GM21381 (cell line): ENCODE measurements around the gene UQCR10.

Experiments used
- ATAC-seq: cut with Tn5 transposase; IDR thresholded peaks from one replicate; pipeline ENCODE4 v1.9.1; 2021; ENCODE audit warnings: mild to moderate bottlenecking, moderate library complexity; ENCODE audit not compliant: unreplicated experiment

UQCR10 gene

DNA sequence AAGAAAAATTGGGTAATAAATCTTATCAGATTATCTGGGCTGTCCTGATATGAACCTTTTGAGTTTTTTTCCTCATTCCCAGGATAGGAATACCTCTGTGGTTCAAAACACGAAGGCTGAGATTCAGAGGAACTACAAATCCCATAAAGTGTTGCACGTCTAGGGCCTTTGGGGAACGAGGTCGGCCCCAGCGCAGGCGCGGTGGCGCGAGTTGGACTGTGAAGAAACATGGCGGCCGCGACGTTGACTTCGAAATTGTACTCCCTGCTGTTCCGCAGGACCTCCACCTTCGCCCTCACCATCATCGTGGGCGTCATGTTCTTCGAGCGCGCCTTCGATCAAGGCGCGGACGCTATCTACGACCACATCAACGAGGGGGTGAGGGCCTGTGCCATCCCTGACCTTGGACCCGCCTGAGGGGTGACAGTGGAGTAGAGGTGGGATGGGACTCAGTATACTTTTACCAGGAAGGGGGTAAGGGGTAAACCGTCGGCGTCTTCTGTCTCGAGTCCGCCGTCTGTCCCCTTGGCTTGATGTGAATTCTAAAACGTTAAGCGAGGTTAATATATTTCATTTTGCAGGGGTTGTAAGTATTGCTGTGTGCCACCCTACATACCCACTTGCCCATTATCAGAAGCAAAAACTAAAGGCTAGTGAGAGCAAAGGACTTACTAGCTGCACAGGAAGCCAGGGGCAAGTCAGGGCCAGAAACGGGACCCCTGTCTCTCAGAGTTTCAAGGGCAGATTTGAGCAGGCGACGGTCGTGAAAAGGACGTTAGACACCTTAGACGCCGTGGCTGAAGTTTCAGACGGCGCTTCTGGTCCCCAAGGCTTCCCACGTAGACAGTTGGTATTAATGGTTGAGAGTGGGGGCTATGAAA lies at the start of gene UQCR10:
UQCR10 (plus strand) TSS at position 199 of the 881 bp plus-strand sequence; CDS start at position 229, 30 bp downstream.
- peak; percentile 66 for ATAC-seq

DNA sequence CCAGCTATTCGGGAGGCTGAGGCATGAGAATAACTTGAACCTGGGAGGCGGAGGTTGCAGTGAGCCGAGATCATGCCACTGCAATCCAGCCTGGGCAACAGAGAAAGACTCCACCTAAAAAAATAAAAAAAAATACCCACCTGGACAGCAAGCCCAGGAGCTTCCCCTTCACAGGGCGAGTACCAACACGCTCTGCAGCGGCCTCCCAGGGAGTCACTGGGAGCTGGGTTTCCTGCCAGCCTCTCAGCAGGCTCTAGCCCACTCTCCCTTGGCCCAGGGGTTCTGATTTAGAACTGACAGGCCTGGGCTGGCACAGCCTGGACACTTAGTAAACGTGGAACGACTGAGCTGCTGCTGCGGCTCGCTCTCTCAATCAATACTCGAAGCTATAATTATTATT lies 49.4 kb upstream of the UQCR10 start:
- no peak for ATAC-seq

DNA sequence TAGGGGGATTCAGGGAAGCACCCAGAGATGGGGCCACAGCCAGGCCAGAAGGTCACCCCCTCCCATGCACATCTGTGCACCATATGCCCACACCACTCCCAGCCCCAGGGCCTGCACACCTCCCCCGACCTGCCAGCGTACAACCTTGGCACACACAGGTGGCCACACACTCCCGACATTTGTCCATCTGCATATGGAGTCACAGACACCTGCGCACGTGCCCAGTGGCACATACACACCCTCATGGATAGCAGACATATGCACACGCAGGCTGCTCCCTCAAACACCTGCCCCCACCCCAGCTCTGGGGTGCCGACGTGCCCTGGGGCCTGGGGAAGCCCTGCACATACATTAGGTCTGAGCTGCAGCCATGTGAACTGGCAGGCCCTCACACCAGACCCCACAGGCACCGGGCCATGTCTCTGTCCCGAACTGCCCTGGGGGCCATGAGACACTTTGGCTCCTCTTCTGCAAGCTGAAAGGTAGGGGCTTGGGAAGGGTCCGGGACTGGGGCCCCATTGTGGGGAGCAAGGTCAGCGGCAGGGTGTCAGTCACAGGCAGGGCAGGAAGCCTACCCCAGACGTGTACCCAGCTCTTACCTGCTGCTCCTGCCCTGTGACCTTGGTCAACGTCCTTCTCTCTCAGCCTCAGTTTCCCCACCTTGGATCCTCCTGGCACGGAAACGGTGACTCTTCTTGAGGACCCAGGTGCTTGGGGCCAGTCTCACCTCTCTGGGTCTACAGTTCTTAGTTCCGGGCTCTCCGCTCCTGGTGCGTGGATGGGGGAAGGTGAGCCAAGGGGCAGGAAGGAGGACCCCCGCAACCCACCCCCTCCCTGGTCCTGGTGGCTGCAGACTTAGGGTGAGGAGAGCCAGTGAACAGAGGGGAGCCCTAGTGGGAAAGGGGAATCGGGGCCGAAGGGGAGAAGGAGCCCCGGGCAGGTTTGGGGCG lies 47.9 kb upstream of the UQCR10 start:
- ATAC-seq = no peak

DNA sequence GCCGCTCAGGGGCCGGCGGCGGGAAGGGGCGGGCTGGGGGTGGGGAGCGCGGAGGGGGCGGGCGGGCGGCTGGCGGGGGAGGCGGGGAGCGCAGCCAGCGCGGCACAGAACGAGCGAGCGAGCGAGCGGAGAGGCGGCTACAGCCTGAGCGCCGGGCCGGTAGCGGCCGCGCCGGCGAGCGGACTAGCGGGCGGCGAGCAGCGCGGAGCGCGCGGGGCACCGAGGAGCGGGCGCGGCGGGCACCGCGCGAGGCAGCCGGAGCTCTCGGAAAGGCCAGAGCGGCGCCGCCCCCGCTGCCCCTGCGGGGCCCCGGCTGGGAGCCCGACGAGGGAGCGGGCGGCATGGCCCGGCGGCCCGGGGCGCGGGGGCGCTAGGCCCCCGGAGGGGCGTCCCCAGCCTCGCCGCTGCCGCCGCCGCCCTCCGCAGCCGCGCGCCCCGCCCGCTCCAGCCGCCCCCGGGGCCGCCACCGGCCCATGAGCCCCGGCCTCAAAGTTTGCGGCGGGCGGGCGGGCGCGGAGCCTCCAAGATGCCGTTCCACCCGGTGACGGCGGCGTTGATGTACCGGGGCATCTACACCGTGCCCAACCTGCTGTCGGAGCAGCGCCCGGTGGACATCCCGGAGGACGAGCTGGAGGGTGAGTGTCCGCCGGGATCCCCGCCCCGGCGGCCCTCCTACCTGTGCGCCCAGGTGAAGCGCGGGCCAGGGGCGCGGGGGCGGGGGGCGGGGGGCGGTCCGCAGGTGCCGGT lies 47.1 kb upstream of the UQCR10 start, which contains the start of gene CABP7:
CABP7 (plus strand) TSS at position 105 of the 747 bp plus-strand sequence; CDS start at position 527, 422 bp downstream.
- no peak for ATAC-seq

DNA sequence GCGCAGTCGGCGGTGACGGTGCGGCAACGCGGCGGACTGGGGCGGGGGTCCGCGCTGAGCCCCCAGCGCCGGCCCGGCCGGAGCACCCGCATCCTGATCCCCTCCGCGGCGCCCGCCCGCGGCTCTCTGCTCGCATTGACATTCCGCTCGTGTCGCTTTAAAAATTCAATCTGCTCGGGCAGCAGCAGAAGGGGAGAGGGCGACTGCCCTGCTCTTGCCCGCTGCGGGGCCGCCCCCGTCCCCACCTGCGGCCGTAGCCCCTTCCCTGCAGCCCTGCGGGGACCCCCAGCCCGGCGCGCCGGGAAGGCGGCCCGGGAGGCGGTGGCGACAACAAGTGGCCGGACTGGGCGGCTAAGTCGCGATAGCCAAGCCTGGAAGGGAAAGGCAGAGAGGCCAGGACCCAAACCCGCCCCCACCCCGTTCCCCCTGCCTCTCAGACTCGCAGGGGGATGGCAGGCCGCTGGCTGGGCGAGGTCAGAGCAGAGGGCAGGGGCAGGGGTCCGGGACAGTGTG lies 46.3 kb upstream of the UQCR10 start:
- ATAC-seq = no peak

DNA sequence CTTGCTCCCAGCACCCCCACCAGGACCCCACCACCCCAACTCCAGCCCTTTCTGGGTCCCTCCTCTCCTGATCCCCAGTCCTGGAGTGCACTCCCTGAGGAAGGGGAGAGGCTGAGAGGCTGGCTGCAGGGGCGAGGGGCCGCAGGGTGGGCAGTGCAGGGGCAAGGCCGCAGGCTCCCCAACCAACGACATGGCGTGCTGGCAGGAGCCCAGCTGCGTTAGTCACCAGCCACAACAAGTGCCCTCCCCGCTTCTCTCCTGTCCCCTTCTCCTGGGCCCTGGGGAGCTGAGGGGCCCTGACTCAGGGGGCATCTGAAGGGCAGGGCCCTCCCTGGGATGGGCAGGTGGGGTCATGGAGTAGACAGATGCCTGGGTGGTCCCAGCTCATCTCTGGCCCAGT lies 45.0 kb upstream of the UQCR10 start:
- no peak for ATAC-seq

DNA sequence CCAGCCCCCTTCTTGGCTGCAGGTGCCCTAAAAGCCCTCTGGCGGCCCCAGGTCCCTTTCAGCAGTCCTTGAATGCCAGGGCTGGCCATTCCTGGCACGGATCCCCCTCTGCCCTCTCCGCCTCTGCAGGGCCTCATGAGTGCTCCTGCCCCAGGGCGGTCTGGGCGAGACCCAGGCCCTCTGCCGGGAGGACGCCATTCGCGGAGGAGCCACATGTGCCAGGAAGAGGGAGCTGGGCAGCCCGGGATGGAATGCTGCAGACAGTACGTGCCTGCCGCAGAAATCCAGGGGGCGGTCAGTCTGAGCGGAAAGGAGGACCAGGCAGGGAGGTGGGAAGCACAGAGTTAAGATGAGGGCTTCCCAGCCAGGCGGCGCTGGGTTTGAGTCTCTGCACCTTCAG lies 44.6 kb upstream of the UQCR10 start:
- ATAC-seq = no peak

DNA sequence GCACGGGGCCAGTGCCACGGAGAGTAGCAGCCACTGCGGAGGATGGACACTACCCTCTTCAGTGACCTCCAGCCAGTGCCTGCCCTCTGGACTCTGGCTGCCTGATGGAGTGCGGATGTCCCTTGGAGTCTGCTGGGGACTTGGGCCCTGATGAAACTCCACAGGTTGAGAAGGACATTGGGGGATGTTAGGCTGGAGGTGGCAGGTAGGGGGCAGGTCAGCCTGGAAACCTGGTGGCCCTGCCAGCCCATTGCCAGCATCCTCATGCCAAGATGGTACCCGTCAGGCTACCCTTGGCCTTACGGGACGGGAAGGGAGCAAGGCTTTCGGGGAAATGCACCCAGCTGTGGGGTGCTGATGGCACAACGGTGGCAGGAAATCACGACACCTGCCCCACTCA lies 43.4 kb upstream of the UQCR10 start:
- no peak for ATAC-seq

DNA sequence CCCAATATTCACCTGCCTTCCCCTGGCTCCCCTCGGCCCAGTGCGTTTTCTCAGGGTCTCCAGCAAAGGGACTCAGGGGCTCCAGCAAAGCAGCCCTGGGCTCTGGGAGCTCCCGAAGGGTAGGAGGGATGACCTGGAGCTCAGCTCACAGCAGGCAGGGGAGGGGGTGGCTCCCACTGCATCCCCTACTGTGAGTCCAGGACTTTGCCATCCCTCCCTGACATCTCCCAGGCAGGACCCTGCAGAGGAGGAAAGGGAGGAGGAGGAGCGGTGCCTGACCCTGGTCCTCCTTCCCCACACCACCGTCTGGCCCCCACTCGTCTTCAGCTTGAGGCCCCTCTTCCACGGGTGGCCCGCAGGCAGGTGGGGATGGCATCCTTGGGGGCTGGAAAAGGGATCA lies 42.3 kb upstream of the UQCR10 start:
- ATAC-seq = no peak

DNA sequence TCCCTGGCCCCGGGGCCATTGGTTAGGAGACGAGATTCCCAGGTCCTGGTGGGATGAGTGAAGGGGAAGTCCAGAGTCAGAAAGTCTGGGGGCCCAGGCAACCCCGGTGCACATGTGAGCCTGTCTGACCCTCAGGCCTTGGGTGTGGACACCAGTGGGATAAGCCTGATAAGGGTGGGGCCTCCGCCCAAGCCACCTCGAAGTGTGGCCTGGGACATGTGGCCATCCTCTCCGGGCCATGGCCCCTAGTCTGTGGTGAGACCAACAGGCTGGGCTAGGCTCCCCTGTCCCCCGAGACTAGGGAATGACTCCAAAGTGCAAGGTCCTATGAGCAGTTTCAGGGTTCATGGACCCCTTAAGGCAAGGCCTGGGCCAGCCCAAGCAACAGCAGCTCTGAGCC lies 41.1 kb upstream of the UQCR10 start:
- no peak for ATAC-seq

DNA sequence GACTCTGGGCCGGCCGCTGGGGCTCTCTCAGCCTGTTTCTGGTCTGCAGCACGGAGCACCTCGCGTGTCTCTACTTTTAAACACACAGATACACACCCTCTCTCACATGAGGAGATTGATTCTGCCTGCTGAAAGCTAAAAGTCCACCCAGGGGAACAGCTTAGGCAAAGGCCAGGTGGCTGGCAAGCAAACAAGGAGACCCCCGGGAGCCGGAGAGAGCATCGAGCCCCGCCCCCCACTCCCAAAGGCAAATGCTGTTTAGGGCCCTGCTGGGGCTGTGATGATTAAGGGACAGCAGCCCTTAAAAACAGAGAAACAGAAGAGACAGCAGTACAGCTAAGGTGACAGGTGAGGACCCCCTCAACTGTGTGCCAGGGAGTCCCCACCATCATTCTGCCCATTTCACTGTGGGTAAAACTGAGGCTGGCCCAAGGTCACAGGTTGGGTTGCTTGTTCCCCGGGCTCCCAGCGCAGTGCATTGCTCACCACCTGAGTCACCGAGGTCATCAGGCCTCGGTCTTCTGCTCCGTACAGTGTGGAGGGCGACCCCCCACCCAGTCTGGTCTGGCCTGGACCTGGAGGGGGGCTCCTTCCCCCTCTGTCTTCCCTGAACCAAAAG lies 40.5 kb upstream of the UQCR10 start:
- ATAC-seq = no peak

DNA sequence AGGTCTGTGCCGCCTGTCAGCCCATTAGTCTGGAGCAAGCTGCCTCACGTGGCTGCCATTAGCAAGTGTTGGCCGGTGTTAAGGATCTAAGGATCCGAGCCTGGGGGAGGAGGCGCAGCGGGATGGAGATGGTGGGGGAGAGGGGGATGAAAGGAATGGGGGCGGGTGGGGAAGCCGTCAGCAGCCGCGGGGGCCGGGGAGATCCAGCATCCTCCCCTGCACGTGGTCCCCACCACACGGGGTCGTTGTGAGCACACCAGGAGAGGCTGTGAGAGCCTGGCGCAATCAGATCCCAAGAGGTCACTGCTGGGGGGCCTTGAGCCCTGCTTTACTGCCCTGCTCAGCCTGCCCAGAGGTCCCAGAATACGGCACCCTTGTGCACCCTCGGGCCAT lies 40.0 kb upstream of the UQCR10 start:
- ATAC-seq = no peak

DNA sequence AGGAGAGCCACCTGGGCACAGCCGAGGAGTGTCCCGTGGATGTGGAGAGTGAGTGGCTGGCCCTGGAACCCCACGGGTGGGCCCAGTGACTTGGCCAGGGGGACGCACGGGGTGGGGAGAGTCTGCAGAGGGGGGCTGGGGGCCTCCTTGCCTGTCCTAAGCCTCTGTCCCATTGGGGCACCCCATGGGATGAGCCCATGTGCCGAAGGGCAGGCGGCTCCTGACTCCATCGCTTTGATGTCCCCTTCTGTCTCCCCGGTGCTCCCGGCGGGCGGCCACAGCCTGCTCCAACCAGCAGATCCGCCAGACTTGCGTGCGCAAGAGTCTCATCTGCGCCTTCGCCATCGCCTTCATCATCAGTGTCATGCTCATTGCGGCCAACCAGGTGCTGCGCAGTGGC lies 38.0 kb upstream of the UQCR10 start:
- ATAC-seq = no peak

DNA sequence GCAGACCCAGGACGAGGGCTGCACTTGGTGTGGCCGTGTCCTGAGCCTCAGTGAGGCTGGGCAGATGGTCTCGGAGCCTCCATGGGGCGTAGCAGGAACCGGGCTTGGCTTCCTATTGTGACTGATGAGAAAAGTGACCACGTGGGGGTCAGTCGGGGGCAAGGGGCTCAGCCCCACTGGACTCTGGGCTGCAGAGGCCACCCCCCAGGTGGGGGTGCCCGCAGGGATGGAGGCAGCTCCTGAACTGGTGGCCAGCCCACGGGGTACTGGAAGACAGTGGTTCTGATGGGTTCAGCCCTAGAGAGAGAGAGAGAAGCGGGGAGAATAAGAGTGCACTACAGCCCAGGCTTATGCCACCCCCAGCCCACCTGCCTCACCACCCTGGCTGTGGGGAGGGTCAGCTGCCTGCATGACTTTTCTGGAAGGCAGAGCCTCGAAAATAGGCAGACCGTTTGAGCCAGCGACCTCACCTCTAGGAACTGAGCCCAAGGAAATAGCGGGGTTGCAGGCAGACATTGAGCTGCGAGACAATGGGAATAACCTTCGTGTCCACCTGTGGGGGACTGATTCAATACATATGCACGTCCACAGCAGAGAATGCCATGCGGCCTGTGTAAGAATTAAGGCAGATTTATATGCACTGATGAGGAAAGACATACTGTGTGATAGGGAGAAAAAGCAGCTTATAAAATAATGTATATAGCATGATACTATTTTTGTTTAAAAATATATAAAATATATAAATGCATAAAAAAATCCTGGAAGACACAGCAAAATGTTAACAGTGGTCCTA lies 35.9 kb upstream of the UQCR10 start:
- no peak for ATAC-seq

DNA sequence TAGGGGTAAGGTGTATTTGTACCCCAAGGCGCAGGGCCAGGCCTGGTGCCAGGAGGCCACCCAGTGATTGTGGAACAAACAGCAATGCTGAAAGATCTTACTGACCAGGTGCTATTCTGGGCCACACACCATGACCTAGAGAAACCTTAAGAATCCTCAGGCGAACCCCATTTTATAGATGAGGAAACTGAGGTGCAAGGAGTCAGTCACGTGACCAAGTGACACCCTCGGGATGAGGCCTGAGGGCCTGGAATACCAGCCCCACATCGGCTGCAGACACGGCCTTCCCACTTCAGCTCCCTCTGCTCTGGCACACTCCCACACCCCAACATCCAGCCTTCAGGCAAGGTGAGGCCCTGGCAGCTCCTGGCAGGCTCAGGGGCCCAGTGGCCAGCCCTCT lies 34.3 kb upstream of the UQCR10 start:
- ATAC-seq = no peak

DNA sequence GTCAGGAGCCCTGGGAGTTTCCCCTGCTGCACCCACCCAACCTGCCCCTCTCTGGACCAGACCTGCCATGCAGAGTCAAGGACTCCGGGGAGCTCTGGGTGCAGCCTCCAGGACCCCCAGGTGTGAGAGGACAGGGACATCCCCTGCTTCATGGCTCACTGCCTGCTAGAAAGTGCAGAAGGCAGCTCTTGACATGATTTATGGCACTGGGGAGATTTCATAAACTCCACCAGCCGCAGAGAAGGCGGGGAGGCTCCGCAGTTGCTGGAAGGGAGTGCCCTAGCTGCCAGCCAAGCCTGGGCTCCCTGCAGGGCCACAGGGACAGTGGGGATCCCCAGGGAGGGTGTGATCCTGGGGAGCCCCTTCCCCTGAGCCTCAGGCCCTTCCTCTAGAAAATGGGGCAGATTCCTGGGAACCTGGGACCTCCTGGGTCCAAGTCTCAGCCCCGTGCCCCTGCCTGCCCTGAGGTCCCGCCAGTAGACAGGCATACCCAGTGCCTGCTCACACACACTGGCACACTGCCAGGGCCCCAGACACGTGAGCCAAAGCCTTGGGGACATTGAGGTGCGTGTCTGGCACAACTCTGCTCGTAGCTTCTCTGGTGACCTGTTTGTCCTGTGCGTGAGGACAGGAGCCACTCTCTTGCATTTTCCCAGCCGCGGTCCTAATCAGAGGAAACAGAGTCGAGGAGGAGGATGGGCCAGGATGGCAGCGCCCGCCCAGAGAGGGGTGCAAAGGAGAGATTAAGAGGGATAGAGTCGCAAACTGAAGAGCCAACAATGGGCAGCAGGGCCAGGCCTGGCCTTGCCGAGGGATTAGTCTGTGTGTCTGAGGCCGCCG lies 33.6 kb upstream of the UQCR10 start:
- ATAC-seq = no peak

DNA sequence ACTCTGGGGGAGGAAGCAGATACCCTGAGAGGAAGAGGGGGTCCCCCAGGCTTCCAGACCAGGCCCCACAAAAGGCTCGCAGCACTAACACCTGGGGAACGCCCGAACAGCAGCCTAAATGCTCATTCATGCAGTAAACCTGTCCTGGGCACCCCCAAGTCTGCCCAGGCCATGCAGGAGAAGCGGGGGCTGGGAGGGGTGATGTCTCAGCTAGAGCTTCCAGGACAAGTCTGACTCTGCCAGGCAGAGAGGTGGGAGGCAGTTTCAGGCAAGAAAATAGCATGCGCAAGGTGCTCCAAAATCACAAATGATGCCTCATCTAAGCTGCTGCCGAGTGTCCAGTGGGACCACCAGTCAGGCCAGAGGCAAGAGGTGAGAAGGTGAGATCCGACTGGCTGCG lies 32.8 kb upstream of the UQCR10 start:
- ATAC-seq = no peak

DNA sequence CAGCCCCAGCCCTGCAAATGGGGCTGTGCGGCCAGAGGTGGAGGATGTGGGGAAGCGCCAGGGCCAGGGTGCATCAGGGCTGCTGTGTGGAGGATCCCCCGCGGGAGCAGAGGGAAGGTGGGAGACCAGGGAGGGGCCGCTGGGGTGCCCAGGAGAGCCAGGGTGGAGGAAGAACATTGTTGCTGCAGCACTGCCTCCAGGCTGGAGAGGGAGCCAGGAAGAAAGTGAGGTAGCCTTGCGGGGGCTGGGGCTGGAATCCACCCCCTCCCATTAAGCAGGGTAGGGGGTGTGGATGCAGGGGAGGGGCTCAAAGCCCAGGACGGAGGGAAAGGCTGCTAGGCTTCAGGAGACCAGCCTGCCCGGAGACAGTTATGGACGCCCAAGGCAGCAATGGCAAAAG lies 32.3 kb upstream of the UQCR10 start:
- no peak for ATAC-seq

DNA sequence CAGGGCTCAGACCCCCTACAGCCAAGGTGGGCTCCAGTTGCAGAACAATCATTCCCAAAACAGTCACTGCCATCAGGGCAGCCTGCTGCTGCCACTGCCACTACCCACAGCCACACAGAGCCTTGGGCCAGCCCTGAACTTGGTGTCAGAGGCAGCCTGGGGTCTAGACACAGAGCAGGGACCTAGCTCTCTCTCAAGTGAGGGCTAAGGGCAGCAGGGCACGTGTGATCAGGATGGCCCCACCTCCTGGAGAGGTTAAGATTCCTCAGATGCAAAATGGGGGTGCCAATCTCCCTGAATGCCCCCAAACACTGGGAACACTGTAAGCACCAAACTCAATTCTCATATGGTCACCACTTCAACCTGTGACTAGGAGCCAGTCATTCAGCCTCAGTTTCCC lies 31.8 kb upstream of the UQCR10 start:
- no peak for ATAC-seq
